Keratinocyte (primary cell): ENCODE measurements around the gene RNF152.

ENCODE experiments used
- CTCF ChIP-seq, 3 experiments: IDR thresholded peaks in 1 of 3; conservative IDR thresholded peaks in 1 of 3; optimal IDR thresholded peaks in 1 of 3; 2 replicates in 2 of 3; 3 replicates in 1 of 3; pipeline versions ENCODE3 to v1.5.1; 2011; ENCODE audit warnings: low read length in 3 of 3, mild to moderate bottlenecking in 3 of 3, moderate library complexity in 2 of 3, control low read depth in 1 of 3, inconsistent platforms in 1 of 3; ENCODE audit not compliant: insufficient read depth in 2 of 3; ENCODE audit errors: extremely low read depth in 1 of 3
- EZH2 ChIP-seq: IDR thresholded peaks from one replicate; pipeline ENCODE4 v1.6.1; 2012; ENCODE audit warnings: inconsistent platforms, mild to moderate bottlenecking, low read length, moderate library complexity

- TF ChIP-seq CTCF (optimal IDR thresholded peaks at IDR 0.05 in 1 of 3, IDR thresholded peaks at IDR 0.05 in 1 of 3, conservative IDR thresholded peaks at IDR 0.05 in 1 of 3; ENCODE audit: extremely low read depth in 1 of 3, insufficient read depth in 2 of 3, low read length in 3 of 3): no peak
- no peak for TF ChIP-seq EZH2
These were observed 9.3 kb downstream of the RNF152 start for GRCh38 chr18:61883547-61883946.
